OCI-LY3 (cell line): ENCODE data around the gene ZBTB32.

ENCODE experiments used
- CTCF ChIP-seq: fragments of 200-600, 300-600 bp; sonication (generic); IDR thresholded peaks from 2 replicates; pipeline ENCODE4 v1.5.1; 2014; ENCODE audit warnings: antibody characterized with exemption, low read length, low read depth
- EZH2phosphoT487 ChIP-seq: fragments of 200-600 bp; shearing (Covaris generic); IDR thresholded peaks from 2 replicates; pipeline ENCODE4 v1.6.1; 2018; ENCODE audit warnings: antibody characterized with exemption, mixed run types, low read depth

GRCh38 chr19:35755131-35755549 is 50.8 kb downstream of the ZBTB32 start:
- TF ChIP-seq CTCF (no peak), EZH2phosphoT487 (no peak)
